Stimulated activated CD8-positive, alpha-beta memory T cell treated with anti-CD3 and anti-CD28 coated beads, Interleukin-7, amount 100 ng/mL, for 48 hours (primary cell): Measurements from ENCODE around the gene EPHA6.

Experiments used
- DNase-seq, 2 donors: peaks; one replicate each; pipeline ENCODE4 v3.0.0-alpha.2; 2020; ENCODE audit warnings: low read depth in 1 of 2; ENCODE audit errors: extremely low read depth in 1 of 2

The EPHA6 gene

GRCh38 chr3:97764407-97765238 is 950.2 kb downstream of the EPHA6 start, which contains the start of gene ARL6:
Gene ARL6 (plus strand): TSS chr3:97764758. CDS start chr3:97768108, 3,350 bp downstream.
- peak; percentile 41 to 66 for DNase-seq

- DNase-seq, result no peak
Observed at GRCh38 chr3:97765336-97765735, 950.9 kb downstream of the EPHA6 start.

GRCh38 chr3:97772926-97773325 is 958.5 kb downstream of the EPHA6 start:
- DNase-seq, result no peak

- DNase-seq, result no peak
Observed at GRCh38 chr3:97778152-97778551, 963.8 kb downstream of the EPHA6 start.

- DNase-seq, result no peak
Observed at GRCh38 chr3:97793420-97794019, 979.1 kb downstream of the EPHA6 start.

- DNase-seq, result no peak
Observed at GRCh38 chr3:97795951-97796350, 981.6 kb downstream of the EPHA6 start.
